HG03469 (cell line): ENCODE measurements around the gene EEA1.
"Not testable (repeated sequence)": the region's sequence is repeated elsewhere in the genome, so short reads cannot be mapped to it uniquely, and the experiment has no call there.

Experiments used
- ATAC-seq: cut with Tn5 transposase; IDR thresholded peaks from one replicate; pipeline ENCODE4 v1.9.1; 2021; ENCODE audit warnings: mild to moderate bottlenecking, moderate library complexity, moderate number of reproducible peaks; ENCODE audit not compliant: unreplicated experiment

EEA1 gene

DNA sequence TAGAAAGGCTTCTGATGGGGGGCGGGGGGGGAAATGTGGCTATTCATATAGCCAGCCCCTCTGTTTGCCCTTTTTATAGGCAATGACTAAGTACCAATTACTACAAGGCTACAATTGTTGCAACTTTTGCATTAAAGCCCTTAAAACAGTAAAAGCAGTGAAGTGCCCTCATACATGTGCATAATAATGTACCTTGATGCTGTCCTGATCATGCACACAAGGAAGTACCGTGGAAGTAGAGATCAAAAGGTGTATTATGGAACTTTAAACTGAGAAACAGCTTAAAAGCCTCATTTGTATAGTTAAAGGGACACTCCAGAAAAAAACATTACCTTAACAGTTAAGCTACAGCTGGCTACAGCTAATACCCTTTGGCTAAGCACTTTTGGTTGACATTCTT lies 114.5 kb downstream of the EEA1 start:
- no peak for ATAC-seq

- ATAC-seq, result peak; percentile 62
Measured at GRCh38 chr12:92810370-92810769, 118.7 kb downstream of the EEA1 start.

- ATAC-seq, result no peak
Measured at GRCh38 chr12:92803903-92804302, 125.2 kb downstream of the EEA1 start.

- no peak for ATAC-seq
Measured at GRCh38 chr12:92802906-92803305, 126.2 kb downstream of the EEA1 start.

- no peak for ATAC-seq
Measured at GRCh38 chr12:92796650-92797049, 132.4 kb downstream of the EEA1 start.

DNA sequence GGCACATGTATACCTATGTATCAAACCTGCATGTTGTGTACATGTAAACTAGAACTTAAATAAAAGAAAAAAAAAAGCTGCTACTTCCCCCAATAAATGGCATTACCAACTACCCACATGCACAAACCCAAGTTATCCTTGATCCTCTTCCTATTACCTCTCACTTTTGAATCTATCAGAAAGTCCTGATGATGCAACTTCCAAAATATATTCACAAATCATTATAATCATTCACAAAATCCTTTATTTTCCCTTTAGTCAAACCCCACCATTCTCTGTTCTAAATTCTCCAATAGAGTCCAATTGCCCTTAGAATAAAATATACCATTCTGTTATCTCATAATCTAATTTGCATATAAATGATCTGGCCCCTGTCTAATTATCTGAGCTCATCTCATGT lies 134.3 kb downstream of the EEA1 start:
- no peak for ATAC-seq

DNA sequence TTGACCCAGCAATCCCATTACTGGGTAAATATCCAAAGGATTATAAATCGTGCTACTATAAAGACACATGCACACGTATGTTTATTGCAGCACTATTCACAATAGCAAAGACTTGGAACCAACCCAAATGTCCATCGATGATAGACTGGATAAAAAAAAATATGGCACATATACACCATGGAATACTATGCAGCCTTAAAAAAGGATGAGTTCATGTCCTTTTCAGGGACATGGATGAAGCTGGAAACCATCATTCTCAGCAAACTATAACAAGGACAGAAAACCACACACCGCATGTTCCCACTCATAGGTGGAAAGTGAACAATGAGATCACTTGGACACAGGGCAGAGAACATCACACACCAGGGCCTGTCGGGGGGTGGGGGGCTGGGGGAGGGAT lies 134.7 kb downstream of the EEA1 start:
- ATAC-seq, result not testable (repeated sequence)

DNA sequence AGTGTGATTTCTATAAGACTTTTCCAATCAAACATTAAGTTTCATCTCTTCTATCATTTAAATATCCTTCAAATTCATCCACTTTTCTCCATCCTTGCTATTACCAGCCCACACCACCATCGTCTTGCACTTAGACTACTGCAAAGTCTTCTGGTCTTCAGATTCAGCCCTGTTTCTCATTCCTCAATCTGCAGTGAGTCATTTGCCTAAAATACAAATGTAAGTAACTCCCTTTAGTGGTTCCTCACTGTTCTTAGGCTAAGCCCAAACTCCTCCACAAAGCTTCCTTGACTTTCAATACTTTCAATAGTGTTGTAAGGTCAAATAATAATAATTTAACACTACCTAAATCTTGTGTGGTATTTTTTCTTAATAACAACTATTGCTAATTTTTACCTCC lies 143.1 kb downstream of the EEA1 start:
- ATAC-seq, result no peak

DNA sequence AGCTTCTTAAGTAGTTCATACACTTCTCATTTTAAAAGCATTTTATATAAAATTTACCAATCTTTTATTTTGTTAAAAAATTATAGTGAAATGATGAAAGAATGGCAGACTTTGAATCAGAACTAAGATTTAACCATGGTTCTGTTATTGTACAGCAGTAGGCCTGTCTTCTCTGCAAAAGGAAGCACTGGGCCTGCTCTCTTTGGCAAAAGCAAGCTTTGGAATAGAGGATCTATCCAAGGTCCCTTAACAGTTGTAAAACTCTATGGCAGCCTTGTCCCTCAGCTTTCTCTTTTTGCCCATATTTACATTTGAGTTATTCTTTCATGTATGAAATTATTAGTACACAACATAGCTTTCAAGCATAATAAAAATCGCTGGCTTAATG lies 143.5 kb downstream of the EEA1 start:
- no peak for ATAC-seq

- ATAC-seq, result peak; percentile 90
Measured at GRCh38 chr12:92784797-92785562, 144.1 kb downstream of the EEA1 start.

- ATAC-seq, result no peak
Measured at GRCh38 chr12:92784356-92784755, 144.7 kb downstream of the EEA1 start.

GRCh38 chr12:92779902-92780301 lies 149.2 kb downstream of the EEA1 start:
- no peak for ATAC-seq

- no peak for ATAC-seq
Measured at GRCh38 chr12:92778525-92778924, 150.6 kb downstream of the EEA1 start.

- no peak for ATAC-seq
Measured at GRCh38 chr12:92775416-92775815, 153.7 kb downstream of the EEA1 start.

- ATAC-seq, result no peak
Measured at GRCh38 chr12:92771001-92771400, 158.1 kb downstream of the EEA1 start.

DNA sequence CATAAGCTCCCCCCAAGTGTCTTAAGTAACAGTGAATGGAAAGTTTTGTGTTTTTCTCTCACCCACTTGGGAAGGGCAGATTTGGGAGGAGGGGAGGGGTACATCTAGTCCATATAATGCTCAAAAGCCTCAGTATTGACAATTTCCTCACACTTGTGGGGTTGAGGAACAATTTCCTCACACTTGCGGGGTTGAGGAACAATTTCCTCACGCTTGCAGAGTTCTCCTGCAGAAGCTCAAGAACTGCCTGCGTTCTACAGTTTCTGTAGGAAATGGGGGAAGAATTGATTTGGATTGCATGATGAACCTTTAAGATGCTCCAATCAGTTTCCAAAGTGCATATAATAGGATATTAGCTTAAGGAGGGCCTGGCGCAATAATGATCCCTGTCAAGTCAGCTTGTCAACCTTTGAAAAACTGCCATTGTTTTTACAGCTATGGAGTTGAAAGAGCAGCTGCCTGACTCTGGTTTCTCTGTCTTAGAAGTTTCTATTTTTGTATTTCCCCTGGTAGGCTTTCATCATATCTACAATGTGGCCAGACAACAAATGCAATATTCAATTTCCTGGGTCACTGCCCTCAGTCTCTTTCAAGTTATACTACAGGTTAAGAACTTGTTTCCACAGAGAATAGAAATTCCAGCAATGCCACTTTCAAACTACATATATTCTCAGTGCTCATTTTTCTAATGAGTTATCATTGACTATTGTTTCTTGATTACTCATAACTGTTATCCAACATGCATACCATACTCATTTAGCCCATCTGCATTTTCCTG lies 159.8 kb downstream of the EEA1 start:
- peak; percentile 79 for ATAC-seq

DNA sequence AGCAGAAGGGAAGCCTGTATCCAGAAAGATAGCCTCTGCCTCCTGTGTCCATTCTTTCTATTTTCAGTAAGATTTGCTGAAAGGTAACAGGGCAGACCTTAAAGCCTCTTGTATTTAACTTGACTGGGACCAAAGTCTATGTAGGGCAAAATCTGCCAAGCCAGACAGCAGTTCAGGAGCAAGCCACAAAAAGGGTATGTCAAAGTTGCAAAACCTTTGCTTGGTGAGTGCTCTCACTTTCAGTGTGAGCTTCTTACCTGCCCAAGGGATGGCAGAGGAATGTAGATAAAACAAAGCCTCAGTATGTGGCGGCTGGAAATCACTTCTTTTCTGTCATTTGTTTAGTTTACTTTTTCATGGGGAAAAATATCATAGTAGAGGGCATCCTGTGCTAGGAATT lies 163.2 kb downstream of the EEA1 start:
- ATAC-seq, result no peak

GRCh38 chr12:92764831-92765230 lies 164.3 kb downstream of the EEA1 start:
- no peak for ATAC-seq

DNA sequence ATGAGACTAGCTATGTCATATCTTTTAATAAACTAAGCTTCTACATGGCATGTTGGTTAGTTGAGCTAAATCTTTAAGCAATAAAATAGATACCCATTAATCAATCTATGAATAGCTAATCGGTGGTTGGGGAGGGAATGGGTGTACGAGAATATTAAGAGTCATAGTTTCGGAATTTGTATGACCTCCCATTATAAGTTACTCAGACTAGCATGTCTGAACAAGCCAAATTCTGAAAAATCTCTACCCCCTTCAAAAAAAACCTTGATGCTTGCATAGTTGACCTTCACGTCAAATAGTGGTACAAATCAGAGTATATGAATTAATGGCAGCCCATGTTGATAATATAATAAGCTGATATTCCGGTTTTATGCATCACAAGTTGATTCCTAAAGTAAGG lies 166.3 kb downstream of the EEA1 start:
- no peak for ATAC-seq

- no peak for ATAC-seq
Measured at GRCh38 chr12:92759634-92760268, 169.3 kb downstream of the EEA1 start.

- ATAC-seq, result no peak
Measured at GRCh38 chr12:92757597-92758121, 171.4 kb downstream of the EEA1 start.
